GM12891 (cell line): ENCODE results near the gene GRIFIN.

Source experiments
- POLR2A ChIP-seq: IDR thresholded peaks from 2 replicates; pipeline ENCODE4 v1.6.1; 2011; ENCODE audit warnings: low read depth, low read length, control low read depth
- POLR2AphosphoS5 ChIP-seq: IDR thresholded peaks from 2 replicates; pipeline ENCODE4 v1.6.1; 2011; ENCODE audit warnings: low read depth, low read length, control low read depth
- SPI1 ChIP-seq: IDR thresholded peaks from 2 replicates; pipeline ENCODE4 v1.6.1; 2011; ENCODE audit warnings: low read depth, low read length, control low read depth
- TAF1 ChIP-seq: IDR thresholded peaks from 2 replicates; pipeline ENCODE4 v1.6.1; 2011; ENCODE audit warnings: low read depth, low read length, control low read depth

DNA sequence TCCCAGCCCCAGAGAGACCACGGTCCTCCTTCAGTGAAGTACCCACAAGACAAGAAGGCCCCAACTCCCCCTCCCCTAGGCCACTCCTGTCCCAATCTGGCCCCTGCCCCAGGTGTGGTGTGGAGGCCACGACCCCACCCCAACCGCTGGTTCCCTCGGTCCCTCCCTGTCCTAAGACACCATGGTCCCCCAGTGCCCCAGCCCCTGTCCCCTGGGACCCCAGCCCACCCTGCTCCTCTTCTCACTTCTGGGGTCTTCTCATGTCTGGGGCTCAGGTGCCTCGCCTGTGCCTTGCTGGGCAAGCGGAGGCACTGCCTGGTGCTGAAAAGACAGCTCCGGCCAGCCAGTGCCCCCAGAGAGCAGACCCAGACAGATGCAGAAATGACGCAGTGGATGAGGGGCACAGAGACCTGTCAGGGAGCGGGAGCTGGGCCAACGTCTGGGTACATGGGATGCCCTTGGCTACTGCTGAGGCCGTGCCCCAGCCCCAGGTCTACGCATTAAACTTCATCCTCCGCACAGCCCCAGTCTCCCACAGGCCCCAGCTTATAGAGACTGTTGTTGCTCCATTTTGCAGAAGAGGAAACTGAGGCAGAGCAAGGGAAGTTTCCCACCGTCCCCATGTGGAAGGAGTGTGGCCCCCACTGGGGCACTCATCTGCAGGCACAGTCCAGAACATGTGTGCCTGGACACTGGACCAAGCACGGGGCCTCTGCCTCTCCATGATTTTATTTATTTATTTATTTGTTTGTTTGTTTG is 14.8 kb downstream of the GRIFIN start:
- TF ChIP-seq POLR2A (no peak), SPI1 (no peak), POLR2AphosphoS5 (no peak), TAF1 (no peak)
